Stimulated activated CD8-positive, alpha-beta memory T cell treated with anti-CD3 and anti-CD28 coated beads, Interleukin-12 subunit alpha, Interleukin-12 subunit beta, amount 100 ng/mL, for 4 hours (primary cell): Measurements from ENCODE around the gene C12orf43.

ENCODE experiments used
- DNase-seq: peaks from one replicate; pipeline ENCODE4 v3.0.0-alpha.2; 2020; ENCODE audit warnings: low read depth

The C12orf43 gene

DNA sequence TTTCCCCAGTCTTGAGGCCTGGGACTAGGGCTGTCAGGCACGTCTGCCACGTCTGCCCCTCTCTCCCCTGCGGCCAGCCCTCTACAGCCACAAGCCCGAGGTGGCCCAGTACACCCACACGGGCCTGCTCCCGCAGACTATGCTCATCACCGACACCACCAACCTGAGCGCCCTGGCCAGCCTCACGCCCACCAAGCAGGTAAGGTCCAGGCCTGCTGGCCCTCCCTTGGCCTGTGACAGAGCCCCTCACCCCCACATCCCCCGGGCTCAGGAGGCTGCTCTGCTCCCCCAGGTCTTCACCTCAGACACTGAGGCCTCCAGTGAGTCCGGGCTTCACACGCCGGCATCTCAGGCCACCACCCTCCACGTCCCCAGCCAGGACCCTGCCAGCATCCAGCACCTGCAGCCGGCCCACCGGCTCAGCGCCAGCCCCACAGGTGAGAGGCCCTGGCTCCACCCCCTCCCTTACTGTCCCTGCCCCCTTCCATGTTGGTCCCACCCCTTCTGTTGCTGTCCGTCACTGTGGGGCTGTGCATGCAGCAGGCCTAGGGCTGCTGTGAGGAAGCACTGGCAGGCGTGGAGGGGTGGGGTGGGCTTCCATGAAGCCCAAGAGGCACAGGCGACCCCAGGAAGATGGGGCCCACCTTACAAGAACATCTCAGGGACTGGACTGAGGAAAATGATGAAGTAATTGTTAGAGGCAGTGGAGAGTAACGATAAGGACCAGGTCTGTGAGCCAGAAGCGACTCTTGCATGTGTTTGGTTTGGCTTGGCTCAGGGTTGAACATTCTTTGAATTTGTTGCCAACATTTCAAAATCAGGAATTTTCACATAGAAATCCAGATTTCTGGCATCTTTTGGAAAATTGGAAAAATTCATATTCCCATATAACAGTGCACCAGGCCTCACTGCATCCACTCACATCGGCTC lies 16.8 kb downstream of the C12orf43 start:
- no peak for DNase-seq

DNA sequence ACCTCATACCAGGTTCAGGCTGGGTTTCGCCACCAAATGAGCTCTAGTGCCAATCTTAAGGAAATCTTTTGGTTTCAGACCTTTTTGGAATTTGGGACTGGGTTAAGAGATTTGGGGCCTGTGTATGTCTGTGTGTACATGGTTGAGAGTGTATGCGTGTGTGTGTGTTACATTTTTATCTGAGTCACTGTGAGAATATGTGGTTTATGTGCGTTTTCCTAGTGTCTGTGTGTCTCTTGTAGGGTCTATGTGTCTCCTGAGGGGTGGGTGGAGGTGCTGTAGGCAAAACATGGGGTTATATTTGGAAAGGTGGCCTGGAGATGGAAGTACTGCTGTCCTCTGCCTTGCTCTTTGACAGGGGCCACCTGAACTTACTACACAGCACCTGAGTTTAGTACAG lies 17.9 kb downstream of the C12orf43 start:
- no peak for DNase-seq

DNA sequence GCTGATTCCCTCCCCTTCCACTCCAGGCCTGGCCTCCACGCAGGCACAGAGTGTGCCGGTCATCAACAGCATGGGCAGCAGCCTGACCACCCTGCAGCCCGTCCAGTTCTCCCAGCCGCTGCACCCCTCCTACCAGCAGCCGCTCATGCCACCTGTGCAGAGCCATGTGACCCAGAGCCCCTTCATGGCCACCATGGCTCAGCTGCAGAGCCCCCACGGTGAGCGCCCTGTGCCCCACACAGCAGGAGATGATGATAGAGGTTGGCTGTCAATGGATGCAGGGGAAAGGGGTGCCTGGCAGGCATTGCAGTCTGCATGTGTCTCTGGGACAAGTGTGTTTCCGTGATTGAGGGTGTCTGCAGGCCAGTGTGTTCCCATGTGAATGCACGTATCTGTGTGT lies 18.8 kb downstream of the C12orf43 start:
- DNase-seq = no peak

DNA sequence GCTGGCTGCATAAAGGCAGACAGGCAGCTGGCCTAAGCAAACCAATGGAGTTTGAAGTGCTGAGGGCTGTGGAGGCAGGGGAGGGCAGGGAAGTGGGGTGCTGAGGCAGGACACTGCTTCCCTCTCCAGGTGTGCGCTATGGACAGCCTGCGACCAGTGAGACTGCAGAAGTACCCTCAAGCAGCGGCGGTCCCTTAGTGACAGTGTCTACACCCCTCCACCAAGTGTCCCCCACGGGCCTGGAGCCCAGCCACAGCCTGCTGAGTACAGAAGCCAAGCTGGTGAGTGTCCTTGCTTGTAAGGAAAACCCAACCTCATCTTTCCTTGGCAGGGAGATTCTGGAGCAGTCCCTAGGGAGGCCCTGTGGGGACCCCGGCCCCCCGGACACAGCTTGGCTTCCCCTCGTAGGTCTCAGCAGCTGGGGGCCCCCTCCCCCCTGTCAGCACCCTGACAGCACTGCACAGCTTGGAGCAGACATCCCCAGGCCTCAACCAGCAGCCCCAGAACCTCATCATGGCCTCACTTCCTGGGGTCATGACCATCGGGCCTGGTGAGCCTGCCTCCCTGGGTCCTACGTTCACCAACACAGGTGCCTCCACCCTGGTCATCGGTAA lies 20.0 kb downstream of the C12orf43 start:
- no peak for DNase-seq

DNA sequence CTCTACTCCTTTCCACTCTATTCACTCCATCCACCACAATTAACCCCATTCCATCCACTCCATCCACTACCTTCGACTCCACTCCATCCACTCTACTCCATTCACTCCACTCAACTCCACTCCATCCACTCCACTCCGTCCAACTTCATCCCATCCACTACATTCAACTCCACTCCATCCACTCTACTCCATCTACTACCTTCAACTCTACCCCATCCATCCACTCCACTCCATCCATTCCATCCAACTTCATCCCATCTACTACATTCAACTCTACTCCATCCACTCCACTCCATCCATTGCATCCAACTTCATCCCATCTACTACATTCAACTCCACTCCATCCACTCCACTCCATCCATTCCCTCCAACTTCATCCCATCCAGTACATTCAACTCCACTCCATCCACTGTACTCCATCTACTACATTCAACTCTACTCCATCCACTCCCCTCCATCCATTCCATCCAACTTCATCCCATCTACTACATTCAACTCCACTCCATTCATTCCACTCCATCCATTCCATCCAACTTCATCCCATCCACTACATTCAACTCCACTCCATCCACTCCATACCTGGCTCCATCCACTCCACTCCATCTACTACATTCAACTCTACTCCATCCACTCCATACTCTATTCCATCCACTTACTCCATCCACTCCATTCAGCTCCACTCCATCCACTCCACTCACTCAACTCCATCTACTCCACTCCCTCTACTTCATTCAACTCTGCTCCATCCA lies 21.5 kb downstream of the C12orf43 start:
- no peak for DNase-seq

DNA sequence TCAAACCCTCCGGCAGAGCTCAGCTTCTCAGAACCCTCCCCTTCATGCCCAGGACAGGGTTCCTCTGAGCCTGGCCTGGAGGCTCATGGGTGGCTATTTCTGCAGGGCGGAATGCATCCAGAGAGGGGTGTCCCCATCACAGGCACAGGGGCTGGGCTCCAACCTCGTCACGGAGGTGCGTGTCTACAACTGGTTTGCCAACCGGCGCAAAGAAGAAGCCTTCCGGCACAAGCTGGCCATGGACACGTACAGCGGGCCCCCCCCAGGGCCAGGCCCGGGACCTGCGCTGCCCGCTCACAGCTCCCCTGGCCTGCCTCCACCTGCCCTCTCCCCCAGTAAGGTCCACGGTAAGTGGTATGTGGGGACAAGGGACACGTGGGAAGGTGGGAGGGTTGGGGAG lies 22.2 kb downstream of the C12orf43 start:
- no peak for DNase-seq

DNA sequence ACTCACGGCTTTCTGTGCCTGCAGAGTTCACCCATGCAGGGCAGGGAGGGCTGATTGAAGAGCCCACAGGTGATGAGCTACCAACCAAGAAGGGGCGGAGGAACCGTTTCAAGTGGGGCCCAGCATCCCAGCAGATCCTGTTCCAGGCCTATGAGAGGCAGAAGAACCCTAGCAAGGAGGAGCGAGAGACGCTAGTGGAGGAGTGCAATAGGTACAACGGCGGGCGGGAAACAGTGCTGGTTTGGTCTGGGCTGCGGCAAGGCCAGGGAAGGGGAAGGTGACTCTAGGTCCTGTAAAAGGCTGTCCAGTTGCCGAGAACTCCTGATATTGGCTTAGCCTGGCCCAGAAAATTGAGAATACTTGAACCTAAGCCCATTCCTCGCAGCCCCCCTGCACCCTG lies 22.8 kb downstream of the C12orf43 start:
- DNase-seq = no peak

DNA sequence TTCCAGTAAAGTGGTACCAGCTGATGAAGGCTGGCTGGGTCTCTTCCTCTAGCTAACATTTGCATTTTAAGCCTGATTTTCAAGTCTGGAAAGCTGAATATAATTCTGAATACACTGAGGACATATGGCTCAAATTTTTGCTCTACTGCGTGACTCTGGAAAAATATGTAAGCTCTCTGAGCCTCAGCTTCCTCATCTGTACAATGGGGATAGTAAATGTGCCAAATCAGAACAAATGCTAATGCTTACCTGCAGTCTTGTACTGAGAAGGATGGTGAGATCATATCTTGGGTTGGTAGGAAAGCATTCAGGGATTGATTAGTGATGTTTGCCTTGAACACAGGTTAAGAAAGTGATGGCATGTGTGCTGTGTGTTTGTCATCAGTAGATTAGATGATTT lies 23.3 kb downstream of the C12orf43 start:
- DNase-seq = no peak

DNA sequence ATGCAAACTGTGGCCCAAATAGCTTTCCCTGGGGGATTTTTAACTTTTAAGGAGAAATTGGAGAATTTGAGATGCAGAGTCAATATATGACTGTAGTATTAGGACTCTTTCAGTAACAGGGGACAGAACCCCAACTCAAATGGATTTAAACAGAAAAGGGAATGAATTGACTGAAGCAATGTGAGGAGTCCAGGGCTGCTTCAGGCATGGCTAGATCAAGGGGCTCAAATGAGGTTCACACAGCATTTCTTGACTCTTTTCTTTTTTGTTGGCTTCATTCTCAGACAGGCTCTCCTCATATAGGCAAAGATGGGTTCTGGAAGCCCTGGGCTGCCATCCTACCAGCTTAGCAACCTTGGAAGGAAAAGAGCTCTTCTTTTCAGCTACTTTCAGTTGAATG lies 24.3 kb downstream of the C12orf43 start:
- no peak for DNase-seq

DNA sequence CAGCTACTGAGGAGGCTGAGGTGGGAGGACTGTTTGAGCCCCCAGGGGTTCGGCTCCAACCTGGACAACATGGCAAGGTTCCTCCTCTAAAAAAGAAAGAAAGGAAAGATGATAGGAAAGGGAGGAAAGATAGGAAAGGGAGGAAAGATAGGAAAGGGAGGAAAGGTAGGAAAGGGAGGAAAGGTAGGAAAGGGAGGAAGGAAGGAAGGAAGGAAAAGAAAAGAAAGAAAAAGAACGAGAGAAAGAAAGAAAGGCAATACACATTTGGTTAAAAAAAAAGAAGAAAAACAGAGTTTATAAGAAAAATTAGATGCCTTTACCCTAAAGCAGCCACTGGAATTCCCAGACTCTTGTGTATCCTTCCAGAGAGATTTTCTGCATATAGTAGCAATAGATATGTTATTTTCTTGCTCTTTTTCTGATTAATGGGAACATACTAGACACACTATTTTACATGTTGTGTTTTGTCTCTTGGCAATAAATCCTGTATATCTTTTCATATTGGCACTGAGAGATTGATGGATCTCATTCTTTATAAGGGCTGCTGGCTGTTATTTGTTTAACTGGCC lies 25.7 kb downstream of the C12orf43 start:
- DNase-seq = no peak

DNA sequence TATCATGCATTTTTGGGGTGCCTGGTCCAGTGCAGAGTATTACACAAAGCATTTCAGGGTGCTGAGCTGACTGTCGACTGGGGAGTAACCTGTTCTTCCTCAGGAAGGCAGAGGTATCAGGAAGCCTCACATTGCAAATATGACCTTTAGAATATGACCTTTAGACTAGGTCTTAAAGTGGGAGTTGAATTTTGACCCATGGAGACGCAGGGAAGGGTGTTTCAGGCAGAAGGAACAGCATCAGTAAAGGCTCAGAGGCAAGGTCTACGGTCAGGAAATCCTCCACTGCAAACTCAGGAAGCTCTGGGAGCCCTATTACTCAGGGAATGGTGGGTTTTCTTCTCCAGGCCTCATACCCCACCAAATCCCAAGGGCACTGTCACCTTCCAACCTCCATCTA lies 26.6 kb downstream of the C12orf43 start:
- no peak for DNase-seq

DNA sequence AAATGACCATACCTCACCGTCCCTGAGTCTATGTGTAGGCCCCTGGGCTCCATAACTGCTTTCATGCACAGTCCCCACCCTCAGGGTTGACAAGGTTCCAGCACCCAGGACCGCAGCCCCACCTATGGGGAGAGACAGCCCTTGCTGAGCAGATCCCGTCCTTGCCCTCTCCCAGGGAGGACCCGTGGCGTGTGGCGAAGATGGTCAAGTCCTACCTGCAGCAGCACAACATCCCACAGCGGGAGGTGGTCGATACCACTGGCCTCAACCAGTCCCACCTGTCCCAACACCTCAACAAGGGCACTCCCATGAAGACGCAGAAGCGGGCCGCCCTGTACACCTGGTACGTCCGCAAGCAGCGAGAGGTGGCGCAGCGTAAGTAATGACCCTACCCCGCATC lies 27.6 kb downstream of the C12orf43 start:
- DNase-seq = no peak

DNA sequence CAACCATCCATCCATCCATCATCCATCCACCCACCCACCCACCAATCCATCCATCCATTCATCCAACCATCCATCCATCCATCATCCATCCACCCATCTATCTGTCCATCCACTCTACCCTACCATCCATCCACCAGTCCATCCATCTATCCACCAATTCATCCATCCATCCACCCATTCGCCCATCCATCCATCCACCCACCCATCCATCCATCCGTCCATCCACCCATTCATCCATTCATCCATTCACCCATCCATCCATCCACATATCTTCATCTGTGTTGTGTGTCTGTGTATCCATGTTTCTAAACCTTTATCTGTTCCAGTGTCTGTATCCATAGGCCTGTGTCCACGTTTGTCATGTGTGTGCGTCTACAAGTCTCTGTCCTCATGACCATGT lies 28.1 kb downstream of the C12orf43 start:
- DNase-seq = no peak

DNA sequence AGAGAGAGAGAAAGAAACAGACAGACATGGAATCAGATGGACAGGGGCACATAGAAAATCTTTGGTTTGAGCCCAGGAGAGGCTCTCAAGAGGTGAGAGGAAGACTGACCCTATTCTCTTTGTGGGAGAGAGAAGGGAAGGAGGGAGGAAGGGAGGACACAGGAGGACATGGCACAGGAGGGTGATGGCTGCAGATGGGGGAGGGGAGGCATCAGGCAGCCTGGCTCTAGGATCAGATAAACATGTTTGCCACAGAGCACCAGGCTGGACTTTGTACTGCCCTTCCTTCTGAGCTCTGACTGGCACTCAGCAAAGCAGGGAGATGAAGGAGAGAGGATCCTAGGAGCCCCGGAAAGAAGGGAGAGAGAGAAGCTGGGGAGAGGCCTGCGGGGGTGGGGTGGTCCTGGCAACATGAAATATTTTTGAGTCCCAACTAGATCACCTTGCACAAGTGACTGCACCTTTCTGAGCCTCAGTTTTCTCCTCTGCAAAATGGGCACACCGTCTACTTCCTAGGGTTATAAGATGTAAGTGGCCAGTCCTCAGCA lies 31.9 kb downstream of the C12orf43 start:
- no peak for DNase-seq

DNA sequence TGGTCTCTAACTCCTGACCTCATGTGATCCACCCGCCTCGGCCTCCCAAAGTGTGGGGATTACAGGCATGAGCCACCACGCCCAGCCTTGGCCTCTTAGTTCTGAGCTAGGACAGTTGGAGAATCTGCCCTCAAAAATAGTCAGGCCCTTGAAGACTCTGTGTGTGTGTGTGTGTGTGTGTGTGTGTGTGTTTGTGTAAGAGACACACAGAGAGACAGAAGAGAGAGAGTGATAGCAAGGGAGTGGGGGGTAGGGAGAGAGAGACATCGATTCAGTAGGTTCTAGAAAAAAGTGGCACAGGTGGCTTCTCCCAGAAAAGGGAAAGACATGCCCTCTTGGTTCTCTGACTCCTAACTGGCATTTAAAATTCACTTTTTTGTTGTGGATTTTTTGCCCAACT lies 32.5 kb downstream of the C12orf43 start:
- no peak for DNase-seq

DNA sequence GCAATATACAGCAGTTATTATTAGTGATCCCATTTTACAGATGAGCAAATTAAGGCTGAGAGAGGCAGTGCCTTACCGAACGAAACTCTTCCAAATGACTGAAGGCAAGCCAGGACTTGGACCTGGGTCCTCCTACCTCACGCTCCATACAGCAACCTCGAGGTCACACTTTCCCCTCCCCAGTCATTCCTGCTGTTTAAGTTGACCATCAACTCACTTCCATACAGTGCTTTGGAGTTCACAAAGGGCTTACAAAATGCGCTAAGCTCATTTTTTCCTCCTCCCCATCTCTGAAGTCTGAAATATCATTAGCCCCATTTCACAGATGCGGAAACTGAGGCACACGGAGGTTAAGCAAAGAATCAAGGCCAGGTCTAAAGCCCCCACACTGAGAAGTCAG lies 33.6 kb downstream of the C12orf43 start:
- DNase-seq = no peak

DNA sequence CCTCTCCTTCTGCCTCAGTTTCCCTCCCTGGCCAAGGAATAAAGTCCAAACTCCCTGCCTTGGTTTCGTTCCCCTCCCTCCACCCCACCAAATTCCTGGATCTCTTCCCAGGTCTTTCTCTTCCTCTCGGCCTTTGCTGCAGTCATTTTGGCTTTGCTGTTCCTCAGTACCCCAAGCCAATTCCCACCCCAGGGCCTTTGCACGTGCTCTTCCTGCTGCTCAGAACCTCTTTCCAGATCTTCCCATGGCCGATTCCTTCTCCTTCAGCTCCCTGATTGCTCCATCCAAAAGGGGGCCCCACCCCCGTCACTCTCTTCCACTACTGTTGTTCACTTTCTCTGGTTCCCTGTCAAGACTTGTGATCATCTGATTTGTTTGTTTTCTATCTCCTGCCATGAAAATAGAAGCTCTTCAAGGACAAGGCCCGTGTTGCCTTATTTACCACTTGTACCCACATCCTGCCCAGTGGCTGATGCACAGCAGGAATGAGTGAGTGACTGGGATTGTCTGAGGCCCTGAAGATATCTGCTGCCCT lies 34.8 kb downstream of the C12orf43 start:
- no peak for DNase-seq

DNA sequence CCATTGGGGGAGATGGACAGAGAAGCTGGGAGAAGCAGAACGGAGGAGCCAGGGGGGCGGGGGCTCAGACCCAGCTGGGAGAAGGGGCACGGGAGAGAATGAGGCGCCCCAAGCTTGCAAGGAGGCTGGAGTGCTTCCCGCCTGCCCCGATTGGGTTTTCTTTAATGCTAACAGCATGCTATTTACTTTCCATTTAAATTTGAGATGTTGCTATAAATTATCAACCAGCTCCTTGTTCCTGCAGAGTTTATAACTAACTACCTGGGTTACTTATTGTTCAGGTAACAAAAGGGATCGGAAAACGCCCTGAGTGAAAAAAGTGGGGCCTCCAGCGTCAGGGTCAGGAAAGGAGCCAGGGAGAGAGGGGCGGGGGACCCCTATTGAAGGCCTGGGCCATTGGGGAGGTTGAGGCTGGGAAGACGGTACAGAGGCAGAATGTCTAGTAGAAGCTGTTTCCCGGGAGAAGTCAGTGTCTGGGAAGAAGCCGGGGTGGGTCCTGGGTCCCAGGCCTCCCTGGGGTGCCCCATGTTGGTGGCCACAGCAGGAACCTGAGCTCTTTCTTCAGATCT lies 35.4 kb downstream of the C12orf43 start:
- DNase-seq = no peak

DNA sequence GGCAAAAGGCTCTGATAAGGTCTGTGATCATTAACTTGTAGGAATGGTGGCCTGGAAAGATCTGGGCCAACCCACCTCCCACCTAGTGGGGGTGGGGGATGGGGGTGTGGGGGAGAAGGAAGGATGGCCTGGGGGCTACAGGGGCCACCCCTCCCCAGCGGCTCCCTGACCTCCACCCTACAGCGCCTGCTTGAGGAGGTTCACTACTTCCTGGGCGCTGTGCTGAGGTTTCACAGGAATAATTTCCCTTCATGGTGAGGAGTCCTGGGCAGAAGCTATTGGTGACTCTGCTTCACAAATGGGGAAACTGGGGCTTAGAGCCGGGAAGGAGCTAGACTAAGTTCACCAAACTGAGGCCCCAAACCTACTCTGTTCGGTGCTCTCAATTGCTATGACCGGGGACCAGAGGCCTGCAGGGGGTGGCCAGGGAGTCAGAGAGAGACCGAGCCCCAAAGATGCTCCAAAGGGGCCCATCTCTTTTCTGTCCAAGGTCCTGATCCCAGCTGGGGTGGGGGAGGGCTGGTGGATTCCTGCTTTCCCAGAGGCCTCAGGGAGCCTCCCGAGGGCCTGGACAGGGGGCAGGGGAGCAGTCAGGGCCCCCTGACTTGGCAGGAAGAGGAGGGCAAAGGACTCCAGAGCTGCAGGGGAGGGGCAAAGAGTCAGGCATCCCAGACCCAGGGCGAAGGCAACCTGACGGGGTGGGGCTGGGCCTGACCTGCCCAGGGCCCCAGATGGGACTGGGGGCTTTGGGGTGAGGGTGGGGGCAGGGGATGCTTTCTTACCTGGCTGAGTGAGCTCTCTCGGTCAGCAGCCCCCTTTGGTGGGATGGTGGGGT lies 36.2 kb downstream of the C12orf43 start:
- no peak for DNase-seq

DNA sequence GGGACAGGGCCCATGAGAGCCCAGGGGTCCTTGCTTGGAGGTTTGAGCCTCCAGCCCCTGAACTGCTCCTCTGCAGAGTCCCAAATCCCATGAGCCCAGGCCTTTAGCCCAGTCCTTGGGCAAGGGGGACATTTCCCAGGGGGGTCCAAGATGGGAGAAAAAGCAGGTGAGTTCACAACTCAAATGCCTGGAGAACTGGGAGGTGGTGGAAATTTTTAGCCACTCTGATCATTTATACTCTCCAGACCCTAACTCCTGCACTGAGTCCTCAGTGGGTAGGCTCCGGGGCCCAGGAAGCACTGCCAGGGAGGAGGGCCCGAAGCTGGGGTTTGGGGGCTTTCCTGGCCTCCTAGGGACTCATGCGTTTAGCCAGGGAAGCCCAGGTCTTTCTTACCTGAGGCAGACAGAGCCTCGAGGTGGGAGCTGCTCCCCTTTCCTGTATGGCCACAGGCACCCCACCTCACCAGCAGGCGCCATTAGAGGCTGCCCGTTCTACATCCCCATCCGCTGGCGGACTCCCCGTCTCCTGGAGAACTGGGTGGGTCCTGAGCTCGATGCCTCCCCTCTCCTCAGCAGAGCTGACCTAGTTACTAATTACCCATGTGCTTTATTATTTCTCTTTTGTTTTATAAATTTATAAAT lies 36.9 kb downstream of the C12orf43 start:
- no peak for DNase-seq
